GM06990 (cell line): Measurements from ENCODE around the gene SLC7A9.

Experiments
- DNase-seq: peaks from one replicate; pipeline ENCODE4 v3.0.0-alpha.2; 2011; ENCODE audit not compliant: insufficient read length; ENCODE audit errors: extremely low read depth
- H3K27me3 ChIP-seq: replicated peaks from 2 replicates; pipeline ENCODE4 v1.6.0; 2011; ENCODE audit warnings: low read length; ENCODE audit not compliant: control insufficient read depth, insufficient read depth
- H3K36me3 ChIP-seq: 2 replicates; pipeline ENCODE4 v1.5.1; 2011; ENCODE audit warnings: low read length; ENCODE audit not compliant: control insufficient read depth, insufficient read depth
- H3K4me3 ChIP-seq: replicated peaks from 2 replicates; pipeline ENCODE4 v1.5.1; 2011; ENCODE audit warnings: low read depth, mild to moderate bottlenecking, control low read depth, low read length
- CTCF ChIP-seq: IDR thresholded peaks from 2 replicates; pipeline ENCODE4 v1.5.1; 2011; ENCODE audit warnings: low read length, control low read depth, mild to moderate bottlenecking, inconsistent platforms; ENCODE audit not compliant: insufficient read depth, poor library complexity, severe bottlenecking

SLC7A9 gene

DNA sequence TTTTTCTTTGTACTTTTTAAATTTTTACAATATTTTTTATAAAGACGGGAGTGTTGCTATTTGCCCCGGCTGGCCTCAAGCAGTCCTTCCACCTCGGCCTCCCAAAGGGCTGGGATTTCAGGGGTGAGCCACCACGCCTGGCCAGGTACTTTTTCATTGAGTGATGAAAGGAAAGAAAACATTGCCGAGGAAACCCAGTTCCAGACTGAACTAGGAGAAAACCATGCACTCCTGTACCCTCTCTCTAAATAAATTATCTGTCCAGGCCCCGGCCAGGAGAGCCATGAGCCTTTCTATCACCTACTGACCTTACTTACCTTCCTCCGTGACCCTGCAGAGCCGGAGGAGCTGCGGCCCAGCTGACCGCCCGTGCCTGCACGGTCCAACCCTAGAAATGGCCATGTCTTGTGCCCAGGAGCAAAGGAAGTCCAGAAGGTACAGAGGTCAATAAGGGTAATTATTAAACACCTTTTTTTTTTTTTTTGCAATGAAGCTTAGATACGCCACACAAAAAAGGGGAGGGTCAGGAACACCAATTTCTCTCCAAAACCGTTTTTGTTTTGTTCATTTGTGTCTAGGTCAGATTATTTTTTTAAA is at the start of gene SLC7A9:
SLC7A9 (minus strand) TSS at position 399 of the 597 bp plus-strand sequence. CDS start 1,233 bp downstream, outside the sequence.
- TF ChIP-seq CTCF, result no peak
- H3K36me3 ChIP-seq, result no peaks in the 10 kb centered on the region
- no peak for DNase-seq

GRCh38 chr19:32919365-32919764 is 49.8 kb upstream of the SLC7A9 start:
- no peak overlapping the region for H3K4me3 ChIP-seq
- no peak for TF ChIP-seq CTCF
- no peak for DNase-seq
- no peaks in the 10 kb centered on the region; the same call in 1 of the 2 replicates for H3K36me3 ChIP-seq
- H3K27me3 ChIP-seq, result no peaks in the 10 kb centered on the region

More for the DNA sequence above, at the start of gene SLC7A9:
- Histone ChIP-seq H3K4me3 (no peak within 1 kb of the TSS), H3K27me3 (no peaks in the 10 kb centered on the region; the same call in 1 of the 2 replicates)

GRCh38 chr19:32917616-32917996 is 48.0 kb upstream of the SLC7A9 start:
- no peak for TF ChIP-seq CTCF
- no peaks in the 10 kb centered on the region for H3K36me3 ChIP-seq
- DNase-seq, result no peak
- H3K27me3 ChIP-seq, result no peaks in the 10 kb centered on the region
- H3K4me3 ChIP-seq, result no peak overlapping the region

DNA sequence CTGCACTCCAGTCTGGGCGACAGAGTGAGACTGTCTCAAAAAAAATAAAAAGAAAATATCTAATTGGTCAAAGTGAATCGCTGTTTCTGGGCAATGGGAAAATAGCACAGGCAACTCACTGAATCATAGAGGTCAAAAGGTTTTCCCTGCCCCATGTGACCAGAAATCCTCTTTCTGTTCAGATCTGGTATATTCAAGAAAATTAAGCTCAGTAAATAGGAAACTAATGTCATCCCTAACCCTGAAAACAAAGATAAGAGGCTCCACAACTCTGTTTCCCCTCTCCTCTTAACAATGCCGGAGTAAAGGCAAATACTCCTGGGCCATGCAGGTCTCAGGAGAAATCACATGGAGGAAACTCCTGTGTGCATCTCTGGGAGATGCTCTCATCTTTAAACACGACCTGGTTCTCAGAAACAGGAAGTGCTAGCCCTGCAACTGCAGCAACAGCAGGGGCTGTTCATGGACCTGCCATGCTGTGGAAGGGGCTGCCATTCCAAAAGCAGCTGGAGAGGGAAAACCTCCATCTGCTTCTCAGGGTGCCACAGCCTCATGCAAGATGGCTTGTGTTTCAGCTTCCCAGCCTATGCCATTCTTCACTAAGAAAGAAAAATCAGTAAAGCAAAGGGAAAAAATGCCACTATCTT is 47.5 kb upstream of the SLC7A9 start:
- Histone ChIP-seq H3K27me3 (no peaks in the 10 kb centered on the region), H3K36me3 (no peaks in the 10 kb centered on the region), H3K4me3 (no peak overlapping the region)
- DNase-seq, result no peak
- no peak for TF ChIP-seq CTCF

- Histone ChIP-seq H3K36me3 (no peaks in the 10 kb centered on the region), H3K4me3 (no peak overlapping the region), H3K27me3 (no peaks in the 10 kb centered on the region)
- DNase-seq, result no peak
- no peak for TF ChIP-seq CTCF
These were observed 45.5 kb upstream of the SLC7A9 start for GRCh38 chr19:32914879-32915660.
